NCI-H524 treated with DMSO at 0.1 percent for 48 hours (cell line): ENCODE results near the gene PTPRN2.

Experiments used
- DNase-seq: peaks from one replicate; lab custom pipeline; 2025; lab: John Stamatoyannopoulos, UW

The PTPRN2 gene

DNA sequence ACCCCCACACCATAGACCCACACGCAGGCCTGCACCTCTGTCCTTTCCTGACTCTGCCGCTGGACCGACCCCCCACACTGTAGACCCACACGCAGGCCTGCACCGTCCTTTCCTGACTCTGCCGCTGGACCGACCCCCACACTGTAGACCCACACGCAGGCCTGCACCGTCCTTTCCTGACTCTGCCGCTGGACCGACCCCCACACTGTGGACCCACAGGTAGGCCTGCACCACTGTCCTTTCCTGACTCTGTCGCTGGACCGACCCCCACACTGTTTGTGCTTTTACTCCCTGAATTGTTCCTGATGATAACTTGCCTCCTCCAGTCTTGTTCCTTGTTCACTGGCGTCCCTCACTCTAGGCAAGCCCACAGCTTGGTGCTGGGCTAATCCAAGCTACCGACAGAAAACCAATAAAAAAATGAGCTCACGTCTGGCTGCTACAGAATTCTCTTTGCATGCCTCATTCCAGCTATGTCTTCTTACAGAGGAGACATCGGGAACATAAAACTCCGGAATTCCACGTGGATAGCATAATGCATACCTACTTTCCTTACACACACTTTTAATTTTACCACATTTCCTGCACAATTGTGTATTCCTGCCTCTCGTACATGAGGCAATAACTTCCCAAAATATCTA, 494.3 kb downstream of the PTPRN2 start:
- no peak for DNase-seq

DNA sequence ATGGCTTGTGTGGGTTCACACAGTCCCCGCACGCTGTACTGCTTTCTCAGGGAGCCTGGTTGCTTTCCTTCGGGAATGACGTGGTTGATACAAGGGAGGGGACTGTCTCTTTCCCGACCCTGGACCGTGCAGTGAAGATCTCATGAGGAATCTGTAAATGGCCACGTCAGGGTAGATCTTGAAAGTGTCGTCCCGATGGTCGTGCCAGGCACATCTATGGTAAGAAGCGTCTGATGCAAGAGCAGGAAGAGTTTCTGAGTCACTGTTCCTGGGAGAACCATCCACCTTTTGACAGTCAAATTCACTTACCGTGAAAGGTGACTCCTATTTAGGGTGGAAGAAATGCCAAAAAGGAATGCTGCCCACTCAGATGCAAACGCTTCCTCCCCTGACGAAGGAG, 500.4 kb downstream of the PTPRN2 start:
- no peak for DNase-seq

- DNase-seq = no peak
Observed at GRCh38 chr7:158085741-158086695, 501.6 kb downstream of the PTPRN2 start.

- no peak for DNase-seq
Observed at GRCh38 chr7:158084555-158084954, 503.1 kb downstream of the PTPRN2 start.

DNA sequence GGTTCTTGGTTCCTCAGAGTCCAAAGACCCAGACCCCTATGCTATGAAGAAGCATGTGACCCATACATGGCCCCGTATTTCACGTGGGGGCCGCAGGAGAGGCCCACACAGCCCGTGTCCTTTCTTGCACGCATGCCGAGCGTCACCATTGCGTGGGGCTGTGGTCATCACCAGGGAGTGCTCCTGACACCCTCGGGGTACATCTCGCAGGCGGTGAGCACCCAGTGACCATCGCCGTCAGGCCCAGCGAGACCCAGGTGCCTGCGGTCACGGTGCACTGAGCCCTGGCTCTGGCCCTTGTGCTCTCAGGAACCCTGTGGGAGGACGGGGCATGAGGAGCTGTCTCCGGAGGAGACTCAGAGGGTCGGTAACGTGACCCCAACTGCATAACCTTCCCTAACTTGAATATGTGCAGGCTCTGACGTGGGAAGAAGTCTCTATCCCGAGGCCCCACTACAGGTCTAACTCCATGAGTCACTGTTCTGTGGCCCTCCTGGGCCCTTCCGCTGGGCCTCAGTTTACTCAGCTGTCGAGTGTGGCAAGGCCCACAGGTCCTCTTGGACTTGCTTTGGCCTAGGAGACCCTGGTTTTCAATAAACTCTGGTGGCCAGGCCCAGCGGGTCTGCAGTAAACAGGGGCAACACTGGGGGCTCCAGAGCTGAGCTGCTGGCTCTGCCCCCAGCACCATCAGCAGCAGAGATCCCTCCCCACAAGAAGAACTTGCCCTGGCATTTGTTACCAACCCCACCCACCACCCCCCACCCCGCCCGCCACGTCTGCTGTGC, 503.9 kb downstream of the PTPRN2 start:
- no peak for DNase-seq

DNA sequence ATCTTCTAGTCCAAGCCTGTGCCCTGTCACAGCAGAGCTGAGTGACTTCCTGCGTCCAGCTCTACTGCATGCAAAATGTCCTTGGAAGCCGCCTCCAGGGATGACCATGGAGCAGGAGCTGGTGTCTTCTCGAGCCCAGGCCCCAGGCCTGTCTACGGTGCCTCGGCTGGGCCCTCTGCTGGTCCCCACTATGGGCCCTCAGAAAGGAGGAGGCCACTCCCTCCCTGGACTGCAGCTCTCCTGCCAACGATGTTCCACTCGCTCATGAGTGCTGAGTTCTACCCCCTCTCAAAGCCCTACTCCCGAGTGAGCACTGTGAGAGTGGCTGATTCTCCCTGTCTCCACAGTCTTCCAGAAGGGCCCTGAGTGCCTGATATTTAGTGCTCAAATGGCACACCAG, 504.9 kb downstream of the PTPRN2 start:
- DNase-seq = no peak

GRCh38 chr7:158080899-158081445, 506.7 kb downstream of the PTPRN2 start:
- DNase-seq = no peak

DNA sequence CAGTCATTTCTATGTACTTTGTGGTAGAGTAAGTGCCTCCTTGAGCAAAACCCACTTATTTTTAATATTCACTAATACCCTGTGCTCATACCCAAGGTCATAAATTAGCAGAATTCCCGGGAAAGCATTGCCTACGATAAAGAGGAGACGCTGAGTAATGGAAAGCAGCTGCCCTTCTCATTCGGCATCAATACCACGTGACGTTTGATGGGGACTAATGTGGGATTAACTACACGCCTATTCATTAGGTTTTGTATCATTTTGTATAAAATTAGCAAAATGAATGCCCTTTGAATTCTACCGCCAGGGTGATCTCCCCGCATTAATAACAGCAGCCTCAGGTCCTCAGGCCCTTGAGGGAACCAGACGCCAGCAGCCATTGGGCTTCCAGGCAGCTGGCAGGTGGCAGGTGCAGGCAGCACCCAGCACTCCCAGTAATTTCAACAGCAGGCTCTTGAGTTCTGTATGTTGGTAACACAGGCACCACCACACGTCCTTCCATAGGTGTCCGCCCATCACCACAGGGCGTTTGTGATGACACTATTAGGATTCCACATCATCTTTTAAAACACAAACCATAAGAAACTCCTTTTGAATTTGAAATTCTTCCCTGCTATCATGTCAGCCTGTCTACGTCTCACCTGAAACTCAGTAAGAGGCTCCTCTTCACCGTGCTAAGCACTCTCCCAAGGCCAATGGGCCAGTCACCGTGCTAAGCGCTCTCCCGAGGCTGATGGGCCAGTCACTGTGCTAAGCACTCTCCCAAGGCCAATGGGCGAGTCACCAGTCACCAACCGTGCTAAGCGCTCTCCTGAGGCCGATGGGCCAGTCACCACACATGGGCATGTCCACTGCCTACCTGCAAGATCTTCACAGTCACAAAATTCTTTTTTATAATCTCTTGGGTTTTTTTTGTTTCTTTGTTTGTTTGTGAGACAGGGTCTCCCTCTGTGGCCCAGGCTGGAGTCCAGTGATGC, 509.4 kb downstream of the PTPRN2 start:
- DNase-seq = peak; percentile 69

- DNase-seq = no peak
Observed at GRCh38 chr7:158077151-158077840, 510.3 kb downstream of the PTPRN2 start.

GRCh38 chr7:158076656-158077055, 511.0 kb downstream of the PTPRN2 start:
- no peak for DNase-seq

DNA sequence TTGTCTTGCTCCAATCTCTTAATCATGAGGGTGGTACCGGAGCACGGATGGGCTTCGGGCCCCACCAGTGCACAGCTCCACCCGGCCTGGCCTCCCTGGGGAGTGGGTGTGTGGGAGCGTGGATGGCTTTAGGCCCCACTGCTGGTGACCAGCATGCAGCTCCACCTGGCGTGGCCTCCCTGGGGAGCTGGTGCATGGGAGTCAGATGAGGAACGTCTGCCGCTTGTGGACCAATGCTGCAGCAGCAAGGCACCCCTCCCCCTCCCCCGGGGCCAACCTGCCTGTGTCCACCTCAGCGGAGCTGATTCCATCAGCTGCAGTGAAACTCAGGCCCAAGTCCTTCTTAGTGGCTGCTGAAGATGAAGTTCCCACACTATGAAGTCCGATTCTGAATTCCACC, 511.4 kb downstream of the PTPRN2 start:
- no peak for DNase-seq

DNA sequence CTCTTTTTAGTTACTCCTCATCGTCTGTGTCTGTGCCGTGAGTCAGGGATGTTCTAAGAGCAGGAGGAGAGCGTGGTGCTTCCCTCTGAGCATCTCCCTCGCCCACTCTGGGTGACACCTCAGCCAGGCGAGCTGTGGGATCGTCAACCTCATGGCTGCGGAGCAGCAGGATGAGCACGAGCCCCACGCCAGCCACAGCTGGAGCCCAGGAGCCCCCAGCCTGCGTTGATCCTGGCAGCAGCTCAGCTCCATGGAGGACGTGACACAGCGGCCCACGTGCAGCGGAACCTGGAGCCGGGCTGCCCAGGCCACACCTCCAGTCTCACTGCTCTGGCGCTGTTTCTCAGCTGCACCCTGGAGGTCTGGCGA, 512.0 kb downstream of the PTPRN2 start:
- DNase-seq = no peak

- DNase-seq = no peak
Observed at GRCh38 chr7:158074896-158075632, 512.6 kb downstream of the PTPRN2 start.

DNA sequence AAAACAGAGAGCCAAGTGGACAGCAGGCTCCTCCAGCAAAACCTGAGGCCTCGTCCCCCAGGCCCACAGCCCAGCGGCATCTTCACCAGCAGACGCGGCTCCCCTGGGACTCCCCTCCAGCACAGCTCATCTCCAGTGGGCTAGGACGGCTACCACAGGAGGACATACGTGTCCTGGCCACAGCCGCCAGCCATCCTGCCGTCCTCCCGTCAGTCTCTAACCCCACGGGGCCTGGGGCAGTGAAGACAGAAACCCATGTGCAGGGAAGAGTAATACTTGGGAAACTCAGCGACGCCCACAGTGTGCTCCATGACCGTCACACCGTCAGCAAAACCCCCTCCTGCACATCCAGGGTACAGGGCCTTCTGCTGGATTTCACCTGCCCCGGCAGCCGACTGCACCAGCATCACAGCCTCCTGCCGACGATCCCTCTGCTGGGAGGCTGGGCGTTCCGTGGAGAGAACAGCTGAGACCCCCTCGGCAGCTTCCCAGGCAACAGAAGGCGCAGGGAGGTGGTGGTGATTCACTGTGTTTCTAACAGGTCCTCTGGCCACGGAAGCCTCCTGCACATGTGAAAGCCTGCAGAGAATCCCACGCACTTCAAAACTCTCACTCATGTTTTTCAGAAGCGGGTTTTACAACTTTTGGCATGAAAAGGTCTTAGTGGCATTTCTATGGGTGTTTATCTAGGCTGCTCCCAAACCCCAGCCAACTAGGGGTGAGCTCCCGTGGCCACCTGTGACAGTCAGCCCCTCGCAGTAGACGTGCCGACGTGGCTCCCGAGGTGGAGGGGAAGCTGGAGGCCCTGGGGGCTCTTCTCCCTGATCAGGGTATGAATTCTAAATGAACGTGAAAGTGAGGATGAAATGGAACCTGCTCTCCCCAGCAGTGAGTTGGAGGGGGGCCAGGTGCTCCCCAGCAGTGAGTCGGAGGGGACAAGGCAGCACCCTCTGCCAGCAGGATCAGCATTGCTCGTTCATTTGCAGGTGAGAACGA, 513.5 kb downstream of the PTPRN2 start:
- DNase-seq = no peak

DNA sequence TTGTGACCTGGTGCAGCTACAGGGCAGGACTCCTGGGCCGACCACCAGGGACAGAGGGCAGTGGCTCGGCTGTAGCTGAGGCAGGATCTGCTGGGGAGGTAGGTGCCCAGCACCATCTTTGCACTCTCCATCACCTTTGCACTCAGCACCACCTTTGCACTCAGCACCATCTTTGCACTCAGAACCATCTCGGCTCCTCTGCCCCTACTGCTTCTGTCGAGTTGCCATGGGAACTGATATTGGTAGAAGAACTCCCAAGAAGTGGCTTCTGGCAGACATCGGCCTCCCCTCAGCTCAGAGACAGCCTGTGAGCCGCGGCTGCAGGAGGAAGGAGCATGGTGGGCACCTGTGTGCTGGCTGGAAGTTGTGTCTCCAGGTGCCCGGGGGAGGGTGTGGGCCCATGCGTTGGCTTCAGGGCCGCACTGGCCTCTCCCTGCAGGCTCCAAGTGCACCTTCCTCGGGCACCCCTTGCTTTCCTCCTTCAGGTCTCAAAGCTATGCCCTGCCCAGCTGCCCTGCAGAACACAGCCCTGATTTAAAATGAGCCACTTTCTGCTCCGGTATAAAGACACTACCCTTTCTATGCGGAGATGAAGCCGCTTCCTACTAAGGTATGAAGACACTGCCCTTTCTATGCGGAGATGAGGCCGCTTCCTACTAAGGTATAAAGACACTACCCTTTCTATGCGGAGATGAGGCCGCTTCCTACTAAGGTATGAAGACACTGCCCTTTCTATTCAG, 514.5 kb downstream of the PTPRN2 start:
- no peak for DNase-seq

DNA sequence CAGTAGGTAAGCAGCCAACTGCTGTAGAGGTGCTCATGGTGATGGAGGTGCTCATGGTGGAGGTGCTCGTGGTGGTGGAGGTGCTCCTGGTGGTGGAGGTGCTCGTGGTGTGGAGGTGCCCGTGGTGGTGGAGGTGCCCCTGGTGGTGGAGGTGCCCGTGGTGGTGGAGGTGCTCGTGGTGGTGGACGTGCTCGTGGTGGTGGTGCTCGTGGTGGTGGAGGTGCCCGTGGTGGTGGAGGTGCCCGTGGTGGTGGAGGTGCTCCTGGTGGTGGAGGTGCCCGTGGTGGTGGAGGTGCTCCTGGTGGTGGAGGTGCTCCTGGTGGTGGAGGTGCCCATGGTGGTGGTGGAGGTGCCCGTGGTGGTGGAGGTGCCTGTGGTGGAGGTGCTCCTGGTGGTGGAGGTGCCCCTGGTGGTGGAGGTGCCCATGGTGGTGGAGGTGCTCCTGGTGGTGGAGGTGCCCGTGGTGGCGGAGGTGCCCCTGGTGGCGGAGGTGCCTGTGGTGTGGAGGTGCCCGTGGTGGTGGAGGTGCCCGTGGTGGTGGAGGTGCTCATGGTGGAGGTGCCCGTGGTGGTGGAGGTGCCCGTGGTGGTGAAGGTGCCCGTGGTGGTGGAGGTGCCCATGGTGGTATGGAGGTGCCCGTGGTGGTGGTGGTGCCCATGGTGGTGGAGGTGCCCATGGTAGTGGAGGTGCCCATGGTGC, 517.3 kb downstream of the PTPRN2 start:
- DNase-seq = no peak

- no peak for DNase-seq
Observed at GRCh38 chr7:158068853-158069252, 518.8 kb downstream of the PTPRN2 start.
